Measurements from ENCODE around the gene CTAG1B.
A peak's percentile ranks its signal among the peaks of the same experiment; 100 is the strongest.

Gene CTAG1B

DNA sequence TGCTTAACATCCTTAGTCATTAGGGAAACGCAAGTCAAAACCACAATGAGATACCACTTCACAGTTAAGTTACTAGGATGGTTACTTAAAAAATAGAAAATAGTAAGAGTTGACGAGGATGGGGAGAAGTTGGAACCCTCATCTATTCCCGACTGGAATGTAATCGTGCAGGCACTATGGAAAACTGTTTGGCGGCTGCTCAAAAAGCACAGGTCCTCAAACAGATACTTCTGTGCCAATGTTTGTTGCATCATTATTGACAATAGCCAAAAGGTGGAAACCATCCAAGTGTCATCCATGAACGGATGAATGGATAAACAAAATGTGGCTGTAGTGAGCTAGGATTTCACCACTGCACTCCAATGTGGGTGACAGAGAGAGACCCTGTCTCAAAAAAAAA, 11.7 kb downstream of the CTAG1B start:
- no peaks in the 10 kb centered on the region for H3K36me3 ChIP-seq (ENCODE audit: control insufficient read depth in 1 of 2, insufficient read depth in 2 of 2, low read depth in 1 of 2, low read length in 2 of 2)
- peaks cover 0 to 27% of the 10 kb centered on the region in 2 experiments for H3K27me3 ChIP-seq (ENCODE audit: control insufficient read depth in 1 of 2, insufficient read depth in 1 of 2, low read length in 2 of 2)
- H2AFZ ChIP-seq (ENCODE audit: low read depth, low read length): no peak overlapping the region
- peaks cover 7% of the 10 kb centered on the region for H3K4me1 ChIP-seq (ENCODE audit: control insufficient read depth, insufficient read depth, low read depth, low read length)
- H2BK15ac ChIP-seq (ENCODE audit: low read depth, poor library complexity, severe bottlenecking): no peak overlapping the region
- no peak overlapping the region for H3K27ac ChIP-seq (ENCODE audit: low read length, poor library complexity, severe bottlenecking)
- no peak overlapping the region for H3K18ac ChIP-seq (ENCODE audit: low read depth in 1 of 2, low read length in 2 of 2)
- no peak overlapping the region for H3K4me3 ChIP-seq (ENCODE audit: insufficient read depth in 1 of 2, low read depth in 1 of 2, low read length in 2 of 2)
- no peak overlapping the region for H3K9ac ChIP-seq (ENCODE audit: low read length)
- H2BK5ac ChIP-seq (ENCODE audit: low read depth, low read length, poor library complexity, severe bottlenecking): no peak overlapping the region
- DNase-seq: no peak
- H3K4me2 ChIP-seq (ENCODE audit: low read length, poor library complexity, severe bottlenecking): no peak overlapping the region
- peaks cover 6% of the 10 kb centered on the region for H3K9me3 ChIP-seq (ENCODE audit: control insufficient read depth, low read length)
- H3K4ac ChIP-seq (ENCODE audit: low read depth in 1 of 2, low read length in 2 of 2): no peak overlapping the region
- no peak overlapping the region for H4K8ac ChIP-seq (ENCODE audit: low read length)
- no peak overlapping the region for H3K14ac ChIP-seq (ENCODE audit: low read length in 2 of 2)
- H4K91ac ChIP-seq (ENCODE audit: low read length): no peak overlapping the region
- H2BK12ac ChIP-seq (ENCODE audit: low read length in 2 of 2): no peak overlapping the region
- H3K23ac ChIP-seq (ENCODE audit: low read length in 2 of 2): no peak overlapping the region
- no peaks in the 10 kb centered on the region for H3K79me1 ChIP-seq (replicated peaks; ENCODE audit: low read length, poor library complexity, severe bottlenecking)
- H2AK5ac ChIP-seq (ENCODE audit: low read length, severe bottlenecking): no peak overlapping the region
- 78% methylated on average over 5 of the region's 6 CpGs for WGBS
- no peak overlapping the region for H2BK120ac ChIP-seq (ENCODE audit: low read depth, low read length)

DNA sequence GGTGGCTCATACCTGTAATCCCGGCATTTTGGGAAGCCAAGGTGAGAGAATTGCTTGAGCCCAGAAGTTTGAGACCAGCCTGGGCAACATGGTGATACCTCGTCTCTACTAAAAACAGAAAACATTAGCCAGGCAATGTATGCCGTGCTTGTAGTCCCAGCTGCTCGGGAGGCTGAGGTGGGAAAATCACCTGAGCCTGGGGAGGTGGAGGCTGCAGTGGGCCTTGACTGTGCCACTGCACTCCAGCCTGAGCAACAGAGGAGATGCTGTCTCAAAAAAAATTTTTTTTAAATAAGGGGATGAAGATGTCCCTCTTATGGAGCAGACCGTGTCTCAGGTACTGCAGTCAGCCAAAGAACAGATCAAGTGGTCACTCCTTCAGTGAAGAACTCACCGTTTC, 13.5 kb downstream of the CTAG1B start:
- Histone ChIP-seq H2AK5ac (ENCODE audit: low read length, severe bottlenecking) (no peak overlapping the region), H3K14ac (ENCODE audit: low read length in 2 of 2) (no peak overlapping the region), H3K79me1 (replicated peaks; ENCODE audit: low read length, poor library complexity, severe bottlenecking) (no peaks in the 10 kb centered on the region), H3K36me3 (ENCODE audit: control insufficient read depth in 1 of 2, insufficient read depth in 2 of 2, low read depth in 1 of 2, low read length in 2 of 2) (no peaks in the 10 kb centered on the region), H3K27me3 (ENCODE audit: control insufficient read depth in 1 of 2, insufficient read depth in 1 of 2, low read length in 2 of 2) (peaks cover 0 to 27% of the 10 kb centered on the region in 2 experiments), H3K23ac (ENCODE audit: low read length in 2 of 2) (no peak overlapping the region), H3K18ac (ENCODE audit: low read depth in 1 of 2, low read length in 2 of 2) (no peak overlapping the region), H3K4me1 (ENCODE audit: control insufficient read depth, insufficient read depth, low read depth, low read length) (peaks cover 14% of the 10 kb centered on the region), H2BK15ac (ENCODE audit: low read depth, poor library complexity, severe bottlenecking) (no peak overlapping the region), H3K9me3 (ENCODE audit: control insufficient read depth, low read length) (peaks cover 6% of the 10 kb centered on the region), H2BK120ac (ENCODE audit: low read depth, low read length) (no peak overlapping the region), H4K8ac (ENCODE audit: low read length) (no peak overlapping the region), H3K4ac (ENCODE audit: low read depth in 1 of 2, low read length in 2 of 2) (no peak overlapping the region), H3K4me3 (ENCODE audit: insufficient read depth in 1 of 2, low read depth in 1 of 2, low read length in 2 of 2) (no peak overlapping the region), H3K27ac (ENCODE audit: low read length, poor library complexity, severe bottlenecking) (no peak overlapping the region), H2BK12ac (ENCODE audit: low read length in 2 of 2) (no peak overlapping the region), H3K4me2 (ENCODE audit: low read length, poor library complexity, severe bottlenecking) (no peak overlapping the region), H3K9ac (ENCODE audit: low read length) (no peak overlapping the region), H2BK5ac (ENCODE audit: low read depth, low read length, poor library complexity, severe bottlenecking) (no peak overlapping the region), H4K91ac (ENCODE audit: low read length) (no peak overlapping the region), H2AFZ (ENCODE audit: low read depth, low read length) (no peak overlapping the region)
- WGBS: 97% methylated on average over 5 of the region's 6 CpGs
- DNase-seq: no peak

DNA sequence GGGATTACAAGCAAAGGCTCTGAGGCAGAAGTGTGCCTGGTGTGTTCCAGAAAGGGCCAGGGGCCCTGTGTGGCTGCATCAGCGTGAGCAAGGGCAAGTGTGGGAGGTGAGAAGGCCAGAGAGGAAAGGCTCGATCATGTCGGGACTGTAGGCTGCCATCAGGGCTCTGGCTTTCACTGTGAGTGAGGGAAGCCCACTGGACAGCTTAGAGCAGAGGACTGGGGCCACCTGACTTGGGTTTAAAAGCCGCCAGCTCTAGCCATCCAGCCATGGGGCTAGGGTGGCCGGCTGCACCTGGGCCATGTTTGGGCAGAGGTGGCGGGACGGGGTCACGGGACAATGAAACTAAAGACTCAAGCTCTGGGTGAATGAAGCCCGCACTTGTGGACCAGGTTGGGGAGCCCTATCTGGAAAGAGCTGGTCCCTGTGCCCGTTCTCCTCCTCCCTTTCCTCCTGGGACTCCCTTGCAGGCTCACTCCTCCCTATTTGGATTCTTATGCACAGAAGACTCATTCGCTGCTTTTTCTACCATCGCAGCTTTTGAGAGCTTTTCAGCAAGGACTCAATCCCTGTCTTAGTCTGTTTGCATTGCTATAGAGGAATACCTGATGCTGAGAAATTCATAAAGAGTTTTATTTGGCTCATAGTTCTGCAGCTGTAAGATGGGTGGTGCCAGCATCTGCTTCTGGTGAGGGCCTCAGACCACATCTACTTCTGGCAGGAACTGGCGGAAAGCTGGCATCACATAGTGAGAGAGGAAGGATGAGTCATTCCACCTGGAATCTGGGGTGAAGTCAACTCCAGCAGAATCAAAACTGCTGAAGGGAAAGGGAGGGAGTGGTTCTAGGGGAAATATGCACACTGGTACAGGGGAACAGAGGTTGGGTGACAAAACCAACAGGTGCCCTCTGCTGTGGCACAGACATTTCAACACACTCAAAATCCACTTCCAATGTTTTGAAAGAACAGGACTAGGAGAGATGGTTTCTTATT, 15.3 kb downstream of the CTAG1B start:
- H3K4me2 ChIP-seq (ENCODE audit: low read length, poor library complexity, severe bottlenecking): no peak overlapping the region
- WGBS: 80% methylated on average over 12 of the region's 13 CpGs
- H2BK15ac ChIP-seq (ENCODE audit: low read depth, poor library complexity, severe bottlenecking): no peak overlapping the region
- no peak overlapping the region for H2AFZ ChIP-seq (ENCODE audit: low read depth, low read length)
- H2BK12ac ChIP-seq (ENCODE audit: low read length in 2 of 2): no peak overlapping the region
- H3K79me1 ChIP-seq (replicated peaks; ENCODE audit: low read length, poor library complexity, severe bottlenecking): no peaks in the 10 kb centered on the region
- no peak overlapping the region for H3K4ac ChIP-seq (ENCODE audit: low read depth in 1 of 2, low read length in 2 of 2)
- no peak overlapping the region for H3K9ac ChIP-seq (ENCODE audit: low read length)
- H4K91ac ChIP-seq (ENCODE audit: low read length): no peak overlapping the region
- no peak overlapping the region for H3K23ac ChIP-seq (ENCODE audit: low read length in 2 of 2)
- H2AK5ac ChIP-seq (ENCODE audit: low read length, severe bottlenecking): peak overlapping the region; percentile 96
- no peaks in the 10 kb centered on the region for H3K36me3 ChIP-seq (ENCODE audit: control insufficient read depth in 1 of 2, insufficient read depth in 2 of 2, low read depth in 1 of 2, low read length in 2 of 2)
- DNase-seq: peak; percentile 45
- peaks cover 20% of the 10 kb centered on the region for H3K4me1 ChIP-seq (ENCODE audit: control insufficient read depth, insufficient read depth, low read depth, low read length)
- H2BK120ac ChIP-seq (ENCODE audit: low read depth, low read length): no peak overlapping the region
- peak overlapping the region; percentile 45 for H3K27ac ChIP-seq (ENCODE audit: low read length, poor library complexity, severe bottlenecking)
- no peak overlapping the region for H2BK5ac ChIP-seq (ENCODE audit: low read depth, low read length, poor library complexity, severe bottlenecking)
- H3K4me3 ChIP-seq (ENCODE audit: insufficient read depth in 1 of 2, low read depth in 1 of 2, low read length in 2 of 2): no peak overlapping the region
- H3K18ac ChIP-seq (ENCODE audit: low read depth in 1 of 2, low read length in 2 of 2): peak overlapping the region in 1 of 2 experiments; percentile 9
- peaks cover 0 to 35% of the 10 kb centered on the region in 2 experiments for H3K27me3 ChIP-seq (ENCODE audit: control insufficient read depth in 1 of 2, insufficient read depth in 1 of 2, low read length in 2 of 2)
- H3K14ac ChIP-seq (ENCODE audit: low read length in 2 of 2): no peak overlapping the region
- H3K9me3 ChIP-seq (ENCODE audit: control insufficient read depth, low read length): peaks cover 6% of the 10 kb centered on the region
- H4K8ac ChIP-seq (ENCODE audit: low read length): no peak overlapping the region

DNA sequence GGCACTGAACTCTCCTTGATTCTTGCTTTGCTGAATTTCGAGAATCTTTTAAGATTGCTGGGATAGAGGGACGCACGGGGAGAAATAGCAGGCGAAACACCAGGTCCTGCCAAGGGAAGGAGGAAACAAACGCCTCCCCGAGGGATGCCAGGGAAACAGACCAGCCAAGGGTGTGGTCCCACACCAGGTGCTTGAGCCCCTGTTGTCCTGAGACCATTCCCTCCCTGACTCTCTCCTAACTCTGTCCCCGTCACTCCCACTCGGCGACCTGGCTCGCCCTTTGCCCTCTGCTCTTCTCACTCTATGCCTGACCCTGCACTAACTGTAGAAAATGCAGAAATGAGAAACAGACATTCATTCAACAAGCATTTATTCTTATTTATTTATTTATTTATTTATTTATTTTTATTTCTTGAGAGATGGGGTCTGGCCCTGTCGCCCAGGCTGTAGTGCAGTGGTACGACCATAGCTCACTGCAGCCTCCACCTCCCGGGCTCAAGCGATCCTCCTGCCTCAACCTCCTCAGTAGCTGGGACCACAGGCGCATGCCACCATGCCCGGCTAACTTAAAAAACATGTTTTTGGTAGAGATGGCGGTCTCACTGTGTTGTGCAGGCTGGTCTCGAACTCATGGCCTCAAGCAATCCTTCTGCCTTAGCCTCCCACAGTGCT, 16.2 kb downstream of the CTAG1B start:
- Histone ChIP-seq H4K91ac (ENCODE audit: low read length) (no peak overlapping the region), H3K4ac (ENCODE audit: low read depth in 1 of 2, low read length in 2 of 2) (no peak overlapping the region), H3K36me3 (ENCODE audit: control insufficient read depth in 1 of 2, insufficient read depth in 2 of 2, low read depth in 1 of 2, low read length in 2 of 2) (no peaks in the 10 kb centered on the region), H3K9me3 (ENCODE audit: control insufficient read depth, low read length) (peaks cover 6% of the 10 kb centered on the region), H3K9ac (ENCODE audit: low read length) (no peak overlapping the region), H2BK5ac (ENCODE audit: low read depth, low read length, poor library complexity, severe bottlenecking) (no peak overlapping the region), H3K27ac (ENCODE audit: low read length, poor library complexity, severe bottlenecking) (no peak overlapping the region), H2AK5ac (ENCODE audit: low read length, severe bottlenecking) (peak overlapping the region; percentile 96), H2AFZ (ENCODE audit: low read depth, low read length) (no peak overlapping the region), H2BK12ac (ENCODE audit: low read length in 2 of 2) (no peak overlapping the region), H2BK15ac (ENCODE audit: low read depth, poor library complexity, severe bottlenecking) (no peak overlapping the region), H3K79me1 (replicated peaks; ENCODE audit: low read length, poor library complexity, severe bottlenecking) (no peaks in the 10 kb centered on the region), H3K4me1 (ENCODE audit: control insufficient read depth, insufficient read depth, low read depth, low read length) (peaks cover 20% of the 10 kb centered on the region), H3K4me2 (ENCODE audit: low read length, poor library complexity, severe bottlenecking) (no peak overlapping the region), H3K23ac (ENCODE audit: low read length in 2 of 2) (no peak overlapping the region), H3K4me3 (ENCODE audit: insufficient read depth in 1 of 2, low read depth in 1 of 2, low read length in 2 of 2) (no peak overlapping the region), H4K8ac (ENCODE audit: low read length) (no peak overlapping the region), H3K27me3 (ENCODE audit: control insufficient read depth in 1 of 2, insufficient read depth in 1 of 2, low read length in 2 of 2) (peaks cover 0 to 35% of the 10 kb centered on the region in 2 experiments), H3K18ac (ENCODE audit: low read depth in 1 of 2, low read length in 2 of 2) (no peak overlapping the region), H2BK120ac (ENCODE audit: low read depth, low read length) (no peak overlapping the region), H3K14ac (ENCODE audit: low read length in 2 of 2) (no peak overlapping the region)
- no peak for DNase-seq
- 95% methylated on average over 15 of the region's 18 CpGs for WGBS

Data from mesenchymal stem cell (in vitro differentiated cells and primary cell).